ENCODE data around the gene LBH.
A peak's percentile ranks its signal among the peaks of the same experiment; 100 is the strongest.

LBH gene

DNA sequence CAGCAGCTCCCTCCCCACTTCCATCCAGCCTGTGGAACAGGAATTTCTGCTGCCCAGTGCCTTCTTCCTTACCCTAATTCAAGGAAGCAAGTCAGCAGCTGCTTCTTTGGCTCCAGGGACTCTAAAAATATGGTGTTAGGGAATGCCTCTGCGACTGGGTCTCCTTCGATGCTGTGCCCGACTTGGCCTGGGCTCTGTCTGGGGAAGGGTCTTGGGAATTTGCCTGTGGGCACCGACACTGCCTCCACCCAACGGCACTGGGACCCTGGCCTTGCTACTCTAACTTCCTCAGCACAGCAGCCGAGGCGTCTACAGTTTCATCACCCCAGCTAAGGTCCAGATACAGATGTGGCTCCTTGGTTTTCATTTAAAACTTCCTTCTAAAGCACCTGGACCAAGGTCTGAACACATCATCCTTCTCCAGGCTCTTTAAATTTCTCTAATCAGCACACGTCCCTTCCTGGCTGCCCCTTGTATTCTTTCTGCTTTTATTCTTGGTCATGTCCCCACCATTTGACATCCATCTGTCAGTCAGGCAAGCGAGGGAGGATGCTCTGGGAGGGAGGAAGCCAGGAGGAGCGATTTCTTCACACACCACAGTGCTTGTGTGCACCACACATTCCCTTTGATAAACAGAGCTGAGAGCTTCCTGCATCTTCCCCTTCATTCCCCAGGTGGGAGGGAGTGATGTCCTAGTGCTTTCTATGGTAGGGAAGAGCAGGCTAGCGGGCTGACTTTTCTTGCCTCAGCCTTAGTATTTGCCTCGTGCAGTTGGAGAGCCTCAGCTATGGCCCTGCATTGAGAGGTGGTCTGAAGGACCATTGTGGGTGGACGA, 6.8 kb downstream of the LBH start:
- H3K27ac ChIP-seq, result no peak overlapping the region
- H3K36me3 ChIP-seq (replicated peaks), result no peaks in the 10 kb centered on the region
- no peak overlapping the region for H3K4me3 ChIP-seq (ENCODE audit: low read depth, low read length)
- no peak for TF ChIP-seq CTCF (IDR thresholded peaks at IDR 0.05; ENCODE audit: low read depth, low read length, missing control alignments)
- no peaks in the 10 kb centered on the region for H3K27me3 ChIP-seq (replicated peaks)
- in situ Hi-C loops (cut with HindIII; ENCODE audit: low pct_ligation_motif_present, low sequenced_read_pairs), result no loop called here
- no peak for DNase-seq

GRCh38 chr2:30239308-30239985, 8.1 kb downstream of the LBH start:
- peak; percentile 52 for DNase-seq
- H3K27me3 ChIP-seq (replicated peaks), result no peaks in the 10 kb centered on the region
- no peak overlapping the region for H3K4me3 ChIP-seq (ENCODE audit: low read depth, low read length)
- H3K27ac ChIP-seq, result no peak overlapping the region
- TF ChIP-seq CTCF (IDR thresholded peaks at IDR 0.05; ENCODE audit: low read depth, low read length, missing control alignments), result peak; percentile 96
- in situ Hi-C loops (cut with HindIII; ENCODE audit: low pct_ligation_motif_present, low sequenced_read_pairs), result no loop called here
- no peaks in the 10 kb centered on the region for H3K36me3 ChIP-seq (replicated peaks)

GRCh38 chr2:30239986-30240752, 8.8 kb downstream of the LBH start:
- Histone ChIP-seq H3K27ac (no peak overlapping the region), H3K27me3 (replicated peaks) (no peaks in the 10 kb centered on the region), H3K4me3 (ENCODE audit: low read depth, low read length) (no peak overlapping the region), H3K36me3 (replicated peaks) (no peaks in the 10 kb centered on the region)
- DNase-seq, result no peak
- no peak for TF ChIP-seq CTCF (IDR thresholded peaks at IDR 0.05; ENCODE audit: low read depth, low read length, missing control alignments)
- in situ Hi-C loops (cut with HindIII; ENCODE audit: low pct_ligation_motif_present, low sequenced_read_pairs), result no loop called here

DNA sequence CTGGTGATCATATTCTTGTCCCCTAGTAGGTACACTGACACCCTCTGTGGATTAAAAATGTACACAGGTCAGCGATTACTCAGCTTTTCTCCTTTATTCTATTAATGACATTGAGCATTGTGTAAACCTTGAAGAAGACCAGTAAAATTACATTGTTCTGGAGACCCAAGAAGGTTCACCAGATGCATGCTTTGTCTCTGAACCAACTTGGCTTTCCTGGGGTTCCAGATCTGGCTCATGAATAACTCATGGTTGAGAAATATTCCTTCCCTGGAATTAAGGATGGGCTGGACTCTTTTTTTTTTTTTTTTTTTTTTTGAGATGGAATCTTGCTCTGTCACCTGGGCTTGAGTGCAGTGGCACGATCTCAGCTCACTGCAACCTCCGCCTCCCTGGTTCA, 11.9 kb downstream of the LBH start:
- no peak overlapping the region for H3K27ac ChIP-seq
- H3K4me3 ChIP-seq (ENCODE audit: low read depth, low read length), result no peak overlapping the region
- H3K36me3 ChIP-seq (replicated peaks), result no peaks in the 10 kb centered on the region
- in situ Hi-C loops (cut with HindIII; ENCODE audit: low pct_ligation_motif_present, low sequenced_read_pairs), result no loop called here
- TF ChIP-seq CTCF (IDR thresholded peaks at IDR 0.05; ENCODE audit: low read depth, low read length, missing control alignments), result no peak
- DNase-seq, result no peak
- H3K27me3 ChIP-seq (replicated peaks), result no peaks in the 10 kb centered on the region

DNA sequence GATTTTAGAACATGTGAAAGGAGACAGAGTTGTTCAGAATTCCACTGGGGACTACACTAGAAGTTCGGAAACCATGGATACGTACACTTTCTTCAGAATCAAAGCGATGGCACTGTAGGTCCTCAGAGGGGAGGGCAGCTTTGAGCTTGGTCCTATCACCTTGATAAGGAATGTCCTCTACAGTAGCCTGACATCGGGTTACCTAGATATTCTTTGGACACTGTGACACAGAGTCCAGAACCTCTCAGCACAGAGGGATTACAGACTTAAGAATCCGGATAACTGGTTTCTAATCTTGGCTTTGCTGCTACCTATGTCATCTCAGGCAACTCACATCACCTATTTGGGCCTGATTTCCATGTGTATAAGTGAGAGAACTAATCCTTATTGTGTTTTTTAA, 14.0 kb downstream of the LBH start:
- in situ Hi-C loops (cut with HindIII; ENCODE audit: low pct_ligation_motif_present, low sequenced_read_pairs), result no loop called here
- H3K27ac ChIP-seq, result no peak overlapping the region
- no peaks in the 10 kb centered on the region for H3K27me3 ChIP-seq (replicated peaks)
- no peak for TF ChIP-seq CTCF (IDR thresholded peaks at IDR 0.05; ENCODE audit: low read depth, low read length, missing control alignments)
- no peaks in the 10 kb centered on the region for H3K36me3 ChIP-seq (replicated peaks)
- no peak overlapping the region for H3K4me3 ChIP-seq (ENCODE audit: low read depth, low read length)
- DNase-seq, result no peak

All from brain microvascular endothelial cell (primary cell).